ENCODE data around the gene ADAMTS12. TPM values are rescaled to one million over a fixed set of nuclear protein-coding genes. Genes with fewer than 3 reads are reported as not detected.
A peak's percentile ranks its signal among the peaks of the same experiment; 100 is the strongest.

Gene ADAMTS12
- total RNA-seq, 4 donors from 2014 or later: 0.60 to 4.1 (median 1.3) TPM

- intact Hi-C loops (cut with DNase I; ENCODE audit: low total_unique reads) (loop anchor here (10.0 kb wide), 1 partner anchor 504 kb away; no protein-coding TSS in a partner anchor), in situ Hi-C loops (cut with MboI; ENCODE audit: low pct_ligation_motif_present in 1 of 4, low pct_unique_long_range_greater_than_20kb in 1 of 4, low sequenced_read_pairs in 3 of 4) (loop anchor here in 3 of 4 donors (10.0 to 25.0 kb wide), 3 partner anchors 476 to 504 kb away; partner anchors contain the start of gene TARS1 (in 1 of the 3))
- WGBS, 2 donors (ENCODE audit: low coverage in 1 of 2): 60 to 63% methylated on average over 1 to 14 of the region's 14 CpGs
- Histone ChIP-seq H3K36me3 (no peaks in the 10 kb centered on the region), H3K4me3 (no peak overlapping the region), H3K27me3 (peaks cover 69% of the 10 kb centered on the region), H3K9me3 (no peaks in the 10 kb centered on the region), H3K27ac (no peak overlapping the region), H3K4me1 (peaks cover 0 to 12% (median 7%) of the 10 kb centered on the region in 4 donors)
- DNase-seq: no peak
- TF ChIP-seq POLR2AphosphoS5 (IDR thresholded peaks at IDR 0.05): no peak
- TF ChIP-seq POLR2A (IDR thresholded peaks at IDR 0.05): no peak
- TF ChIP-seq CTCF (IDR thresholded peaks at IDR 0.05): no peak
- TF ChIP-seq EP300 (IDR thresholded peaks at IDR 0.05; ENCODE audit: low read depth): no peak
Observed at GRCh38 chr5:33938507-33938796, 46.7 kb upstream of the ADAMTS12 start.

- TF ChIP-seq POLR2AphosphoS5 (IDR thresholded peaks at IDR 0.05): no peak
- TF ChIP-seq EP300 (IDR thresholded peaks at IDR 0.05; ENCODE audit: low read depth): no peak
- no peak for TF ChIP-seq POLR2A (IDR thresholded peaks at IDR 0.05)
- TF ChIP-seq CTCF (IDR thresholded peaks at IDR 0.05): no peak
- H3K27me3 ChIP-seq: peaks cover 69% of the 10 kb centered on the region
- 30 to 66% methylated on average over 2 to 54 of the region's 54 CpGs for WGBS, 2 donors (ENCODE audit: low coverage in 1 of 2)
- DNase-seq: no peak
- H3K4me1 ChIP-seq: peaks cover 0 to 12% (median 7%) of the 10 kb centered on the region in 4 donors
- no peak overlapping the region for H3K4me3 ChIP-seq
- no peak overlapping the region for H3K27ac ChIP-seq
- H3K9me3 ChIP-seq: no peaks in the 10 kb centered on the region
- intact Hi-C loops (cut with DNase I; ENCODE audit: low total_unique reads): loop anchor here (10.0 kb wide), 1 partner anchor 503 kb away; no protein-coding TSS in a partner anchor
- in situ Hi-C loops (cut with MboI; ENCODE audit: low pct_ligation_motif_present in 1 of 4, low pct_unique_long_range_greater_than_20kb in 1 of 4, low sequenced_read_pairs in 3 of 4): loop anchor here in 3 of 4 donors (10.0 to 25.0 kb wide), 3 partner anchors 476 to 503 kb away; partner anchors contain the start of gene TARS1 (in 1 of the 3)
- no peaks in the 10 kb centered on the region for H3K36me3 ChIP-seq
Observed at GRCh38 chr5:33937707-33938506, 46.1 kb upstream of the ADAMTS12 start.

GRCh38 chr5:33937017-33937706 lies 45.4 kb upstream of the ADAMTS12 start:
- H3K4me3 ChIP-seq: peak overlapping the region in 1 of 4 donors; percentile 35
- intact Hi-C loops (cut with DNase I; ENCODE audit: low total_unique reads): loop anchor here (10.0 kb wide), 1 partner anchor 502 kb away; no protein-coding TSS in a partner anchor
- in situ Hi-C loops (cut with MboI; ENCODE audit: low pct_ligation_motif_present in 1 of 4, low pct_unique_long_range_greater_than_20kb in 1 of 4, low sequenced_read_pairs in 3 of 4): loop anchor here in 3 of 4 donors (10.0 to 25.0 kb wide), 3 partner anchors 475 to 502 kb away; partner anchors contain the start of gene TARS1 (in 1 of the 3)

More at GRCh38 chr5:33937017-33937706, 45.4 kb upstream of the ADAMTS12 start:
- no peaks in the 10 kb centered on the region for H3K36me3 ChIP-seq
- WGBS, 2 donors (ENCODE audit: low coverage in 1 of 2): 64% methylated on average over 54 of the region's 54 CpGs; no CpG with 5 or more reads in 1 of the 2 donors
- H3K27ac ChIP-seq: no peak overlapping the region
- no peak for TF ChIP-seq POLR2A (IDR thresholded peaks at IDR 0.05)
- no peak for TF ChIP-seq POLR2AphosphoS5 (IDR thresholded peaks at IDR 0.05)
- no peak for TF ChIP-seq EP300 (IDR thresholded peaks at IDR 0.05; ENCODE audit: low read depth)
- TF ChIP-seq CTCF (IDR thresholded peaks at IDR 0.05): no peak
- peaks cover 65% of the 10 kb centered on the region for H3K27me3 ChIP-seq
- H3K9me3 ChIP-seq: no peaks in the 10 kb centered on the region
- peaks cover 0 to 12% (median 7%) of the 10 kb centered on the region in 4 donors for H3K4me1 ChIP-seq
- DNase-seq: no peak

Data from transverse colon (tissue), 4 donors.